ENCODE results near the gene EARS2. TPM values are rescaled to one million over a fixed set of nuclear protein-coding genes. Genes with fewer than 3 reads are reported as not detected.

EARS2 gene
- total RNA-seq, 2 experiments from 2014 or later = 9.3 to 11.0 TPM

DNA sequence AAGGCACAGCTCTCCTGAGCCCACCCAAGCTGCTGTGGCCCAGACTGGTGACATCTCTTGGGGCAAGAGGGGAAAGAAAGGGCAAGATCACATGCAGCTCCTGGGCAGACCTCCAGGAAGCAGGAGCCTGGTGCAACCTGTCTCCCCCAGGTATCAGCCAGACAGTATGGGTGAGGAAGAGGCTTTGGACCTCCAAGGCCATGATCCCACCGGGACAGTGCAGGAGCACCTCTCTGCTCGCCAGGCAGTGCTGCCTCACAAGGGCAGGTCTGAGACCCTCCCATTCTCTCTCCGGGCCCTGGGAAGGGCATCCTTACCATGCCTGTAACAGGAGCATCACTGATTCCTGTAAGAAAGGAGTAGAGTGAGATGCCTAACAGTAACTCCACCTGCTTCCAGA, 78.6 kb downstream of the EARS2 start:
- H3K27ac Mint-ChIP-seq = no peak overlapping the region

DNA sequence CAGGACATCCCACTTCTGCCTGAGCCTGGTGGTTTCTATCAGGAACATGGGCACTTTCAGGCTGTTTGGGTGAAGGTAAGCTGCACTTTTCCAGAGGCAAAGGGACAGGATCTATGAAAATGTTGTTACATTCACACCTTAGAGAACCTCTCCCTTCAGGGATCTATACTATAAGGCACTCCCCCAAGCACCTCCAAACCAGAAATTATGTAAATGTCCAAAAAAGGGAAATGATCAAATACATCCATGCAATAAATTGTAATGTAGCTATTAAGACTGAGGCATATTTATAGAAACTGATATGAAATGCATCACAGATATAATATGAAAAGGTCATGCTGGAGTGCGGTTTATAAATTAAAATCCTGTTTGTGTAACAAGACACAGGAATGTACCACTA, 80.9 kb downstream of the EARS2 start:
- Mint-ChIP-seq H3K9me3 (no peaks in the 10 kb centered on the region), H3K4me1 (no peaks in the 10 kb centered on the region), H3K4me3 (no peak overlapping the region), H3K27me3 (no peaks in the 10 kb centered on the region), H3K36me3 (ENCODE audit: low read depth) (peaks cover 55% of the 10 kb centered on the region), H3K27ac (no peak overlapping the region)
- CTCF ChIA-PET = no interaction called here
- POLR2A ChIA-PET = interaction anchor here (0.7 kb wide), 1 partner anchor 10 kb away, joined by 3 read pairs; no protein-coding TSS in a partner anchor
- DNase-seq = no peak

More for the DNA sequence above, 78.6 kb downstream of the EARS2 start:
- Mint-ChIP-seq H3K36me3 (ENCODE audit: low read depth) (peaks cover 72% of the 10 kb centered on the region), H3K27me3 (no peaks in the 10 kb centered on the region), H3K4me1 (peaks cover 7% of the 10 kb centered on the region), H3K9me3 (no peaks in the 10 kb centered on the region), H3K4me3 (no peak overlapping the region)
- DNase-seq = no peak
- ChIA-PET POLR2A (interaction anchor here (1.4 kb wide), 1 partner anchor 26 kb away, joined by 3 read pairs; no protein-coding TSS in a partner anchor), CTCF (interaction anchor here (1.0 kb wide), 1 partner anchor 11 kb away, joined by 3 read pairs; no protein-coding TSS in a partner anchor)

Other genes starting within 250 kb of the EARS2 start
- gene COG7, start 104.2 kb downstream of the EARS2 start, total RNA-seq = 10 to 100 TPM; 18.0 to 19.0 TPM
- gene GGA2, start 46.9 kb downstream of the EARS2 start, total RNA-seq = 10 to 100 TPM; 95.3 to 97.8 TPM
- 10 to 100 TPM; 36.6 to 39.7 TPM for gene UBFD1, start 377 bp upstream of the EARS2 start, total RNA-seq
- gene NDUFAB1, start 39.0 kb upstream of the EARS2 start, total RNA-seq = 10 to 100 TPM; 79.8 to 81.1 TPM
- 10 to 100 TPM; 16.8 to 17.0 TPM for gene PALB2, start 84.0 kb upstream of the EARS2 start, total RNA-seq
- gene DCTN5, start 84.1 kb upstream of the EARS2 start, total RNA-seq = 10 to 100 TPM; 64.9 to 68.8 TPM
- 100 to 1,000 TPM; 102 to 104 TPM for gene PLK1, start 121.5 kb upstream of the EARS2 start, total RNA-seq
- gene ERN2, start 155.9 kb upstream of the EARS2 start, total RNA-seq = not detected
- gene CHP2, start 197.7 kb upstream of the EARS2 start, total RNA-seq = not detected

All from activated CD4-positive, alpha-beta memory T cell treated with anti-CD3 and anti-CD28 coated beads, Interleukin-2, amount 10 ng/mL, durations not matched to agents 7 days and 5 days (primary cell).